ENCODE measurements around the gene WBP11. TPM values are rescaled to one million over a fixed set of nuclear protein-coding genes. Genes with fewer than 3 reads are reported as not detected.
"Not testable (repeated sequence)": the region's sequence is repeated elsewhere in the genome, so short reads cannot be mapped to it uniquely, and the experiment has no call there.

The WBP11 gene
- total RNA-seq, 1 donor from 2014 or later: 72.1 TPM

DNA sequence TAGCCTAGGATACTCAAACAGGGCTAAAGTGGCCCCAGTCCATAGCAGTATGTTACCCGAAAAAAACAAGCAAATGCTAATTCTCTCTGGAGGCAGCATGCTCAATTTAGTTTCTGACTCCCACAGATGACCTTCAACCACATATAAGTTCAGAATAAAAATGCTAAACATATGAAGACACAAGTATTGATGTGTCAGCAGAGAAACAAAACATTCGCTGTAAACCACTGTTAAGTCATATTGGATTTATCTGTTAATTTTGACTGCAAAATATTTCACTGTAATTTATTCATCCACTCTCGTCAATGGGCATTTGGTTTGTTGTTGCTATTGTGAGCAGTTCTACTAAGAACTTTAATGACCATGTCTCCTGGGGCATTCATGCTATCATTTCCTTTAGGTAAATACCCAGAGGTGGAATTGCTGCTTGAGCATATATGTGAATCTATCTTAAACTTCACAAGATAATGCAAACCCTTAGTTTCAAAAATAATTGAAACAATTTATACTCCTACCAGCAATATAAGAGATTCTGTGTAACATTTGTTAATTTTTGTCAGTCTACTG lies 36.5 kb downstream of the WBP11 start:
- Histone ChIP-seq H3K27me3 (ENCODE audit: insufficient read depth, low read length) (no peaks in the 10 kb centered on the region), H3K79me2 (ENCODE audit: insufficient read depth, low read length) (peaks cover 15% of the 10 kb centered on the region), H4K20me1 (ENCODE audit: insufficient read depth, low read length) (peaks cover 13% of the 10 kb centered on the region), H3K9me3 (ENCODE audit: insufficient read depth, low read depth, low read length) (no peaks in the 10 kb centered on the region), H3K4me1 (ENCODE audit: insufficient read depth, low read length) (peaks cover 8% of the 10 kb centered on the region), H3K36me3 (ENCODE audit: insufficient read depth, low read length) (peaks cover 3% of the 10 kb centered on the region), H3K4me2 (ENCODE audit: low read length) (no peak overlapping the region), H3K9ac (ENCODE audit: low read length) (no peak overlapping the region), H3K27ac (ENCODE audit: low read depth, low read length) (no peak overlapping the region), H2AFZ (ENCODE audit: low read depth, low read length) (no peak overlapping the region), H3K4me3 (ENCODE audit: insufficient read depth, low read depth, low read length) (no peak overlapping the region)
- Mint-ChIP-seq H3K4me3 (ENCODE audit: unreplicated experiment) (peak overlapping the region; percentile 31), H3K27ac (ENCODE audit: unreplicated experiment) (no peak overlapping the region), H3K9me3 (ENCODE audit: unreplicated experiment) (peaks cover 5% of the 10 kb centered on the region), H3K4me1 (ENCODE audit: low read depth, unreplicated experiment) (peaks cover 8% of the 10 kb centered on the region), H3K36me3 (ENCODE audit: low read depth, unreplicated experiment) (peaks cover 22% of the 10 kb centered on the region), H3K27me3 (ENCODE audit: low read depth, unreplicated experiment) (no peaks in the 10 kb centered on the region)
- DNase-seq (ENCODE audit: low read depth) (no peak), FAIRE-seq (no peak)
- TF ChIP-seq, protein P1, sequence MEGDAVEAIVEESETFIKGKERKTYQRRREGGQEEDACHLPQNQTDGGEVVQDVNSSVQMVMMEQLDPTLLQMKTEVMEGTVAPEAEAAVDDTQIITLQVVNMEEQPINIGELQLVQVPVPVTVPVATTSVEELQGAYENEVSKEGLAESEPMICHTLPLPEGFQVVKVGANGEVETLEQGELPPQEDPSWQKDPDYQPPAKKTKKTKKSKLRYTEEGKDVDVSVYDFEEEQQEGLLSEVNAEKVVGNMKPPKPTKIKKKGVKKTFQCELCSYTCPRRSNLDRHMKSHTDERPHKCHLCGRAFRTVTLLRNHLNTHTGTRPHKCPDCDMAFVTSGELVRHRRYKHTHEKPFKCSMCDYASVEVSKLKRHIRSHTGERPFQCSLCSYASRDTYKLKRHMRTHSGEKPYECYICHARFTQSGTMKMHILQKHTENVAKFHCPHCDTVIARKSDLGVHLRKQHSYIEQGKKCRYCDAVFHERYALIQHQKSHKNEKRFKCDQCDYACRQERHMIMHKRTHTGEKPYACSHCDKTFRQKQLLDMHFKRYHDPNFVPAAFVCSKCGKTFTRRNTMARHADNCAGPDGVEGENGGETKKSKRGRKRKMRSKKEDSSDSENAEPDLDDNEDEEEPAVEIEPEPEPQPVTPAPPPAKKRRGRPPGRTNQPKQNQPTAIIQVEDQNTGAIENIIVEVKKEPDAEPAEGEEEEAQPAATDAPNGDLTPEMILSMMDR (IDR thresholded peaks at IDR 0.05; ENCODE audit: insufficient read depth, low read depth, low read length): no peak
- TF ChIP-seq EZH2 (IDR thresholded peaks at IDR 0.05; ENCODE audit: insufficient read depth, low read length): no peak

DNA sequence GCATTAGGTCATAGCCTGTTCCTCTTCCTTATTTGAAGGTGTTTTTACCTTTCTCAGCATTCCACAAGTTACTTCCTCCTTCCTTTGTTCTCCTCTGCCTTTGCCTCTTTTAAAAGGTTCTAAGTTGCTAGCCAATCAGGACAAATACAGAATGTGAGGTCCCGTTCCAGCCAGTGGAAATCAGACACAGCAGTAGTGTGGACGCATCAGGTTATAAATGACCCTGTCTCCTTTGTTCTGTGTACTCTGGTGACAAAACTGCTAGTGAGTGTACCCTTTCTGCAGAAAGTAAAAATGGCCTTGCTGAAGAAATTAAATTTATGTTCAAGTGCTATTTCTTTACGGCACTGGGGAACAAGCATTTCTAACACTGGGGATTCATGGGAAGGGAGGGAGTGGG lies 37.3 kb downstream of the WBP11 start:
- peaks cover 29% of the 10 kb centered on the region for H3K36me3 Mint-ChIP-seq (ENCODE audit: low read depth, unreplicated experiment)
- H3K27me3 ChIP-seq (ENCODE audit: insufficient read depth, low read length); H3K9me3 Mint-ChIP-seq (ENCODE audit: unreplicated experiment); H3K36me3 ChIP-seq (ENCODE audit: insufficient read depth, low read length); FAIRE-seq; H2AFZ ChIP-seq (ENCODE audit: low read depth, low read length); H3K4me1 ChIP-seq (ENCODE audit: insufficient read depth, low read length); H3K9me3 ChIP-seq (ENCODE audit: insufficient read depth, low read depth, low read length); H3K4me3 ChIP-seq (ENCODE audit: insufficient read depth, low read depth, low read length); DNase-seq (ENCODE audit: low read depth); H3K4me2 ChIP-seq (ENCODE audit: low read length); H3K4me1 Mint-ChIP-seq (ENCODE audit: low read depth, unreplicated experiment); H3K9ac ChIP-seq (ENCODE audit: low read length); H3K27me3 Mint-ChIP-seq (ENCODE audit: low read depth, unreplicated experiment); H3K27ac ChIP-seq (ENCODE audit: low read depth, low read length); H3K4me3 Mint-ChIP-seq (ENCODE audit: unreplicated experiment); H3K27ac Mint-ChIP-seq (ENCODE audit: unreplicated experiment): not testable (repeated sequence)
- H3K79me2 ChIP-seq (ENCODE audit: insufficient read depth, low read length): peaks cover 15% of the 10 kb centered on the region
- H4K20me1 ChIP-seq (ENCODE audit: insufficient read depth, low read length): peaks cover 13% of the 10 kb centered on the region

DNA sequence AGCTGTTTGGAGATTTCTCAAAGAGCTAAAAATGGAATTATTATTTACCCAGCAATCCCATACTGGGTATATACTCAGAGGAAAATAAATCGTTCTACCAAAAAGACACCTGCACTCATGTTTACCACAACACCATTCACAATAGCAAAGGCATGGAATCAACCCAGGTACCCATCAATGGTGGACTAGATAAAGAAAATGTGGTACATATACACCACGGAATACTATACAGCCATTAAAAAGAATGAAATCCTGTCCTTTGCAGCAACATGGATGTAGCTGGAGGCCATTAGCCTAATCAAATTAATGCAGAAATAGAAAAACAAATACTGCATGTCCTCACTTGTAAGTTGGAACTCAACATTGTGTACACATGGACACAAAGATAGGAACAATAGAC lies 37.9 kb downstream of the WBP11 start:
- peaks cover 3% of the 10 kb centered on the region for H3K36me3 ChIP-seq (ENCODE audit: insufficient read depth, low read length)
- peaks cover 8% of the 10 kb centered on the region for H3K4me1 Mint-ChIP-seq (ENCODE audit: low read depth, unreplicated experiment)

DNA sequence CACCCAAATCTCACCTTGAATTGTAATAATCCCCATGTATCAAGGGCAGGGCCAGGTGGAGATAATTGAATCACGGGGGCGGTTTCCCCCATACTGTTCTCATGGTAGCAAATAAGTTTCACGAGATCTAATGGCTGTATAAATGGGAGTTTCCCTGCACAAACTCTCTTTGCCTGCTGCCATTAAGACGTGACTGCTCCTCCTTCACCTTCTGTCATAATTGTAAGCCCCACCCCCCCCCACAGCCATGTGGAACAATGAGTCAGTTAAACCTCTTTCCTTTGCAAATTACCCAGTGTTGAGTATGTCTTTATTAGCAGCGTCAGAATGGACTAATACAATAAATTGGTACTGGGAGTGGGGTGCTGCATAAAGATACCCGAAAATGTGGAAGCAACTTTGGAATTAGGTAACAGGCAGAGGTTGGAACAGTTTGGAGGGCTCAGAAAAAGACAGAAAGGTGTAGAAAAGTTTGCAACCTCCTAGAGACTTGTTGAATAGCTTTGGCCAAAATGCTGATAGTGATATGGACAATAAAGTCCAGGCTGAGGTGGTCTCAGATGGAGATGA lies 43.5 kb downstream of the WBP11 start:
- not testable (repeated sequence) for H3K9me3 ChIP-seq (ENCODE audit: insufficient read depth, low read depth, low read length); H3K9me3 Mint-ChIP-seq (ENCODE audit: unreplicated experiment); H3K27me3 Mint-ChIP-seq (ENCODE audit: low read depth, unreplicated experiment); H3K9ac ChIP-seq (ENCODE audit: low read length); FAIRE-seq; H3K4me1 ChIP-seq (ENCODE audit: insufficient read depth, low read length); H3K27ac Mint-ChIP-seq (ENCODE audit: unreplicated experiment); H3K27me3 ChIP-seq (ENCODE audit: insufficient read depth, low read length); H3K4me2 ChIP-seq (ENCODE audit: low read length); H2AFZ ChIP-seq (ENCODE audit: low read depth, low read length); H3K4me1 Mint-ChIP-seq (ENCODE audit: low read depth, unreplicated experiment); H3K36me3 ChIP-seq (ENCODE audit: insufficient read depth, low read length); H3K79me2 ChIP-seq (ENCODE audit: insufficient read depth, low read length); H3K4me3 ChIP-seq (ENCODE audit: insufficient read depth, low read depth, low read length); H3K27ac ChIP-seq (ENCODE audit: low read depth, low read length); DNase-seq (ENCODE audit: low read depth); H4K20me1 ChIP-seq (ENCODE audit: insufficient read depth, low read length); H3K4me3 Mint-ChIP-seq (ENCODE audit: unreplicated experiment)
- peaks cover 20% of the 10 kb centered on the region for H3K36me3 Mint-ChIP-seq (ENCODE audit: low read depth, unreplicated experiment)

More for the DNA sequence above, 37.9 kb downstream of the WBP11 start:
- FAIRE-seq: peak; percentile 13
- Histone ChIP-seq H3K9me3 (ENCODE audit: insufficient read depth, low read depth, low read length) (no peaks in the 10 kb centered on the region), H3K27me3 (ENCODE audit: insufficient read depth, low read length) (no peaks in the 10 kb centered on the region), H3K9ac (ENCODE audit: low read length) (no peak overlapping the region), H3K27ac (ENCODE audit: low read depth, low read length) (no peak overlapping the region), H3K4me3 (ENCODE audit: insufficient read depth, low read depth, low read length) (no peak overlapping the region), H3K4me1 (ENCODE audit: insufficient read depth, low read length) (peaks cover 8% of the 10 kb centered on the region), H3K4me2 (ENCODE audit: low read length) (no peak overlapping the region), H2AFZ (ENCODE audit: low read depth, low read length) (no peak overlapping the region), H4K20me1 (ENCODE audit: insufficient read depth, low read length) (peaks cover 13% of the 10 kb centered on the region), H3K79me2 (ENCODE audit: insufficient read depth, low read length) (peaks cover 15% of the 10 kb centered on the region)
- Mint-ChIP-seq H3K27ac (ENCODE audit: unreplicated experiment) (no peak overlapping the region), H3K27me3 (ENCODE audit: low read depth, unreplicated experiment) (no peaks in the 10 kb centered on the region), H3K9me3 (ENCODE audit: unreplicated experiment) (peaks cover 7% of the 10 kb centered on the region), H3K36me3 (ENCODE audit: low read depth, unreplicated experiment) (peaks cover 32% of the 10 kb centered on the region), H3K4me3 (ENCODE audit: unreplicated experiment) (no peak overlapping the region)
- TF ChIP-seq EZH2 (IDR thresholded peaks at IDR 0.05; ENCODE audit: insufficient read depth, low read length): no peak
- TF ChIP-seq, protein P1 (IDR thresholded peaks at IDR 0.05; ENCODE audit: insufficient read depth, low read depth, low read length): no peak
- DNase-seq (ENCODE audit: low read depth): no peak

All from astrocyte (in vitro differentiated cells and primary cell).